K562 (cell line): ENCODE measurements around the gene SLC35F4. TPM values are rescaled to one million over a fixed set of nuclear protein-coding genes. Genes with fewer than 3 reads are reported as not detected.

Source experiments
- ATAC-seq: fragments of 200-7000 bp; cut with Tn5 transposase; 3 replicates; pipeline ENCODE4 v1.9.1; 2020; ENCODE audit warnings: moderate library complexity
- BruUV-seq: library from RNA; stranded (reverse); fragments of 400-500 nt; replicated peaks from 2 replicates; lab custom pipeline; 2021; lab: Mats Ljungman, UMichigan
- CTCF ChIA-PET: fragments of 300-600 bp; formaldehyde crosslinking; extraction: SDS; loops from one replicate; lab custom pipeline; 2021; ENCODE audit warnings: low intra/inter-chr PET ratio; lab: Yijun Ruan, JAX
- POLR2A ChIA-PET: fragments of 300-600, 350-650 bp; sonication (Branson Sonifier 250); formaldehyde crosslinking; extraction: SDS; loops from one replicate; lab custom pipeline; 2021; ENCODE audit warnings: antibody characterized with exemption, inconsistent platforms; lab: Yijun Ruan, JAX
- DNase-seq, 4 experiments: peaks; one replicate each; pipeline versions ENCODE4 v3.0.0 to v3.0.0-alpha.2; 2011 to 2018; ENCODE audit warnings: low spot score in 3 of 4, mixed read lengths in 3 of 4; ENCODE audit errors: extremely low read depth in 1 of 4
- FAIRE-seq: peaks from 2 replicates; lab custom pipeline; 2011; peaks lifted over from hg19 to GRCh38; lab: Jason Lieb, UNC
- H2AFZ ChIP-seq: 2 replicates; pipeline ENCODE4 v1.6.0; 2011; ENCODE audit warnings: low read depth, low read length, control low read depth, inconsistent platforms
- H3K27ac ChIP-seq: fragments of 200-600 bp; 3 replicates; pipeline ENCODE4 v1.8.0; 2011; ENCODE audit warnings: low read depth, mild to moderate bottlenecking, control low read depth, inconsistent platforms, low read length, moderate library complexity, mixed read lengths; ENCODE audit errors: extremely low read depth
- H3K27me3 ChIP-seq, 2 experiments: fragments of 300-600 bp in 1 of 2; 2 replicates in 1 of 2; 3 replicates in 1 of 2; pipeline versions ENCODE4 v1.6.0 to v1.8.0; 2011; ENCODE audit warnings: inconsistent platforms in 2 of 2, low read length in 2 of 2, mild to moderate bottlenecking in 1 of 2, mixed read lengths in 1 of 2, moderate library complexity in 1 of 2; ENCODE audit not compliant: control insufficient read depth in 2 of 2, insufficient read depth in 2 of 2
- H3K36me3 ChIP-seq: fragments of 300-600 bp; 3 replicates; pipeline ENCODE4 v1.8.0; 2011; ENCODE audit warnings: mild to moderate bottlenecking, low read length, inconsistent platforms; ENCODE audit not compliant: control insufficient read depth, insufficient read depth
- H3K4me1 ChIP-seq, 2 experiments: fragments of 200-600 bp in 1 of 2; replicated peaks in 1 of 2; 2 replicates in 1 of 2; 3 replicates in 1 of 2; pipeline versions ENCODE4 v1.5.1 to v1.8.0; 2011; ENCODE audit warnings: inconsistent platforms in 2 of 2, low read length in 2 of 2, mild to moderate bottlenecking in 1 of 2, mixed read lengths in 1 of 2, moderate library complexity in 1 of 2; ENCODE audit not compliant: control insufficient read depth in 2 of 2, insufficient read depth in 2 of 2
- H3K4me2 ChIP-seq: 2 replicates; pipeline ENCODE4 v1.6.1; 2011; ENCODE audit warnings: low read length, control low read depth, inconsistent platforms, mixed read lengths; ENCODE audit not compliant: insufficient read depth
- H3K4me3 ChIP-seq: fragments of 200-600 bp; sonication (generic), shearing (Covaris generic); 2 replicates; pipeline ENCODE4 v1.5.1; 2016; ENCODE audit warnings: control low read depth, inconsistent platforms
- H3K79me2 ChIP-seq: fragments of 200-600 bp; 3 replicates; pipeline ENCODE4 v1.8.0; 2011; ENCODE audit warnings: low read length, inconsistent platforms; ENCODE audit not compliant: control insufficient read depth, insufficient read depth
- H3K9ac ChIP-seq, 2 experiments: 2 replicates each; pipeline versions ENCODE4 v1.6.0 to v1.6.1; 2011; ENCODE audit warnings: low read depth in 2 of 2, low read length in 2 of 2, control low read depth in 1 of 2, inconsistent platforms in 1 of 2, mild to moderate bottlenecking in 1 of 2, mixed read lengths in 1 of 2; ENCODE audit not compliant: insufficient read depth in 1 of 2
- H3K9me1 ChIP-seq: one replicate; pipeline ENCODE4 v1.6.0; 2011; ENCODE audit warnings: inconsistent platforms, mild to moderate bottlenecking, low read length, moderate library complexity; ENCODE audit not compliant: control insufficient read depth, insufficient read depth
- H3K9me3 ChIP-seq: replicated peaks from 2 replicates; pipeline ENCODE4 v1.5.1; 2011; ENCODE audit warnings: low read depth, low read length, inconsistent platforms; ENCODE audit not compliant: control insufficient read depth, insufficient read depth
- H4K20me1 ChIP-seq: replicated peaks from 2 replicates; pipeline ENCODE4 v1.6.1; 2011; ENCODE audit warnings: low read length, inconsistent platforms, mixed read lengths; ENCODE audit not compliant: control insufficient read depth, insufficient read depth
- ARHGAP35 ChIP-seq: fragments of 450-650 bp; IDR thresholded peaks from 2 replicates; pipeline ENCODE4 v1.6.1; 2018; ENCODE audit not compliant: partially characterized antibody
- C11orf30 ChIP-seq: fragments of 450-650 bp; IDR thresholded peaks from 2 replicates; pipeline ENCODE4 v1.6.1; 2016; ENCODE audit warnings: low read depth, mild to moderate bottlenecking
- CCNT2 ChIP-seq: IDR thresholded peaks from 2 replicates; pipeline ENCODE4 v1.6.1; 2011; ENCODE audit warnings: borderline replicate concordance, low read depth, mild to moderate bottlenecking, moderate library complexity, mixed read lengths, low read length; ENCODE audit not compliant: insufficient read length; ENCODE audit errors: extremely low read depth
- CHD2 ChIP-seq: IDR thresholded peaks from 2 replicates; pipeline ENCODE4 v1.6.1; 2011; ENCODE audit warnings: low read depth, low read length
- EP400 ChIP-seq: fragments of 450-650 bp; IDR thresholded peaks from 2 replicates; pipeline ENCODE4 v1.6.1; 2017; ENCODE audit warnings: antibody characterized with exemption, mild to moderate bottlenecking, moderate library complexity
- JUND ChIP-seq, 2 experiments: IDR thresholded peaks; 2 replicates in 1 of 2; 3 replicates in 1 of 2; pipeline ENCODE4 v1.6.1; 2011; ENCODE audit warnings: borderline replicate concordance in 2 of 2, low read depth in 2 of 2, low read length in 2 of 2, improper control_type of control experiment in 1 of 2, missing biosample characterization in 1 of 2, missing genetic modification characterization in 1 of 2, missing genetic modification reagents in 1 of 2
- KLF13 ChIP-seq: fragments of 450-650 bp; IDR thresholded peaks from 2 replicates; pipeline ENCODE4 v1.6.1; 2016; ENCODE audit warnings: missing genetic modification characterization, low read depth, mild to moderate bottlenecking, missing compliant biosample characterization, moderate library complexity, borderline replicate concordance
- L3MBTL2 ChIP-seq: fragments of 450-650 bp; IDR thresholded peaks from 2 replicates; pipeline ENCODE4 v1.6.1; 2016; ENCODE audit warnings: mild to moderate bottlenecking, moderate library complexity
- LARP7 ChIP-seq: fragments of 450-650 bp; IDR thresholded peaks from 2 replicates; pipeline ENCODE4 v1.6.1; 2016
- NFE2 ChIP-seq: IDR thresholded peaks from 2 replicates; pipeline ENCODE4 v1.6.1; 2014; ENCODE audit warnings: antibody characterized with exemption, low read depth
- PCBP1 ChIP-seq: fragments of 200-400 bp; formaldehyde crosslinking; IDR thresholded peaks from 2 replicates; pipeline ENCODE4 v1.6.1; 2018; ENCODE audit warnings: mild to moderate bottlenecking, low read depth, low read length; ENCODE audit not compliant: poor library complexity, severe bottlenecking
- POLR2G ChIP-seq: fragments of 200-400 bp; formaldehyde crosslinking; IDR thresholded peaks from 2 replicates; pipeline ENCODE4 v1.6.1; 2017; ENCODE audit warnings: low read depth, mild to moderate bottlenecking, antibody characterized with exemption, low read length, moderate library complexity
- TAF1 ChIP-seq: IDR thresholded peaks from 2 replicates; pipeline ENCODE4 v1.6.1; 2011; ENCODE audit warnings: mild to moderate bottlenecking, low read length, moderate library complexity; ENCODE audit not compliant: insufficient read depth, control insufficient read depth, severe bottlenecking; ENCODE audit errors: extremely low read depth
- ZC3H4 ChIP-seq: sonication (generic); formaldehyde crosslinking; IDR thresholded peaks from 2 replicates; pipeline ENCODE4 v1.9.0; 2021; ENCODE audit warnings: missing genetic modification reagents, borderline replicate concordance
- ZNF174 ChIP-seq: fragments of 250-450 bp; sonication (Bioruptor Pico); IDR thresholded peaks from 2 replicates; pipeline ENCODE4 v1.4.0; 2020; ENCODE audit warnings: mild to moderate bottlenecking
- ZNF316 ChIP-seq: fragments of 450-650 bp; IDR thresholded peaks from 2 replicates; pipeline ENCODE4 v1.6.1; 2016
- ZNF354B ChIP-seq: fragments of 250-450 bp; sonication (Bioruptor Pico); IDR thresholded peaks from 2 replicates; pipeline ENCODE4 v1.4.0; 2020
- WGBS: fragments of 100-300 bp; shearing (Covaris generic); methylation state at CpG from one replicate; pipeline ENCODE4 v1.1.6; 2016; ENCODE audit warnings: low coverage, mixed read lengths; ENCODE audit not compliant: insufficient coverage; ENCODE audit errors: missing lambda C conversion rate; 5-methylcytosine and 5-hydroxymethylcytosine counted together
- in situ Hi-C: fragments of 300-500 bp; cut with MboI; formaldehyde crosslinking; loops from 4 replicates; pipeline ENCODE4 v1.15.0; 2018; ENCODE audit warnings: inconsistent platforms, mixed read lengths
- intact Hi-C: fragments of 100-400 bp; cut with micrococcal nuclease; formaldehyde crosslinking; loops from 2 replicates; pipeline ENCODE4 v1.14.2; 2022
- polyA plus RNA-seq, 8 experiments: library from polyadenylated mRNA; depleted of rRNA in 4 of 8; stranded (reverse) in 5 of 8; unstranded in 3 of 8; fragments of >200 nt; fragmentation: Nextera tagmentation in 2 of 8; fragmentation: Illumina TruSeq in 1 of 8; extraction: Ambion mirVana in 2 of 8; extraction: Trizol in 1 of 8; gene quantifications; 2 replicates each; pipeline versions ENCODE4 v1.2.1 to v1.2.3, GENCODE V29; 2011 to 2014; ENCODE audit warnings: inconsistent platforms in 1 of 8, missing spikeins in 1 of 8
- total RNA-seq, 7 experiments: library from RNA; depleted of rRNA in 6 of 7; stranded (reverse); fragments of >200 nt in 6 of 7; fragmentation: Illumina TruSeq in 2 of 7; extraction: Trizol in 2 of 7; gene quantifications; 2 replicates each; pipeline versions ENCODE4 v1.2.1 to v1.2.3, GENCODE V29; 2011 to 2021; ENCODE audit warnings: low replicate concordance in 1 of 7
- TF ChIP-seq, protein P1 (sequence below): fragments of 450-650 bp; IDR thresholded peaks from 2 replicates; pipeline ENCODE4 v1.6.1; 2016; ENCODE audit warnings: low read depth

The SLC35F4 gene
- total and polyA plus RNA-seq, 9 of the 15 experiments (the other 6 are each of a cell fraction or from before 2014, with no cell fraction given): 0.01 TPM; not detected in 8

- no peak for ATAC-seq
- H3K36me3 ChIP-seq: no peaks in the 10 kb centered on the region
- POLR2A ChIA-PET: no interaction called here
- H3K9me3 ChIP-seq: no peaks in the 10 kb centered on the region
- no peak overlapping the region for H2AFZ ChIP-seq
- no peaks in the 10 kb centered on the region for H3K27me3 ChIP-seq
- no peak for FAIRE-seq
- no peaks in the 10 kb centered on the region for H3K4me1 ChIP-seq
- no peaks in the 10 kb centered on the region for H3K79me2 ChIP-seq
- H3K4me3 ChIP-seq: no peak overlapping the region
- intact Hi-C loops (no loop called here), in situ Hi-C loops (no loop called here)
- H4K20me1 ChIP-seq: no peaks in the 10 kb centered on the region
- 0% methylated on average over 2 of the region's 4 CpGs for WGBS
- CTCF ChIA-PET: no interaction called here
- H3K9ac ChIP-seq: no peak overlapping the region
- no peaks in the 10 kb centered on the region for H3K9me1 ChIP-seq
- no peak for DNase-seq
- no peak overlapping the region for H3K27ac ChIP-seq
- BruUV-seq: no TSS peak
- H3K4me2 ChIP-seq: no peak overlapping the region
- no peak for TF ChIP-seq CCNT2
- TF ChIP-seq, protein P1, sequence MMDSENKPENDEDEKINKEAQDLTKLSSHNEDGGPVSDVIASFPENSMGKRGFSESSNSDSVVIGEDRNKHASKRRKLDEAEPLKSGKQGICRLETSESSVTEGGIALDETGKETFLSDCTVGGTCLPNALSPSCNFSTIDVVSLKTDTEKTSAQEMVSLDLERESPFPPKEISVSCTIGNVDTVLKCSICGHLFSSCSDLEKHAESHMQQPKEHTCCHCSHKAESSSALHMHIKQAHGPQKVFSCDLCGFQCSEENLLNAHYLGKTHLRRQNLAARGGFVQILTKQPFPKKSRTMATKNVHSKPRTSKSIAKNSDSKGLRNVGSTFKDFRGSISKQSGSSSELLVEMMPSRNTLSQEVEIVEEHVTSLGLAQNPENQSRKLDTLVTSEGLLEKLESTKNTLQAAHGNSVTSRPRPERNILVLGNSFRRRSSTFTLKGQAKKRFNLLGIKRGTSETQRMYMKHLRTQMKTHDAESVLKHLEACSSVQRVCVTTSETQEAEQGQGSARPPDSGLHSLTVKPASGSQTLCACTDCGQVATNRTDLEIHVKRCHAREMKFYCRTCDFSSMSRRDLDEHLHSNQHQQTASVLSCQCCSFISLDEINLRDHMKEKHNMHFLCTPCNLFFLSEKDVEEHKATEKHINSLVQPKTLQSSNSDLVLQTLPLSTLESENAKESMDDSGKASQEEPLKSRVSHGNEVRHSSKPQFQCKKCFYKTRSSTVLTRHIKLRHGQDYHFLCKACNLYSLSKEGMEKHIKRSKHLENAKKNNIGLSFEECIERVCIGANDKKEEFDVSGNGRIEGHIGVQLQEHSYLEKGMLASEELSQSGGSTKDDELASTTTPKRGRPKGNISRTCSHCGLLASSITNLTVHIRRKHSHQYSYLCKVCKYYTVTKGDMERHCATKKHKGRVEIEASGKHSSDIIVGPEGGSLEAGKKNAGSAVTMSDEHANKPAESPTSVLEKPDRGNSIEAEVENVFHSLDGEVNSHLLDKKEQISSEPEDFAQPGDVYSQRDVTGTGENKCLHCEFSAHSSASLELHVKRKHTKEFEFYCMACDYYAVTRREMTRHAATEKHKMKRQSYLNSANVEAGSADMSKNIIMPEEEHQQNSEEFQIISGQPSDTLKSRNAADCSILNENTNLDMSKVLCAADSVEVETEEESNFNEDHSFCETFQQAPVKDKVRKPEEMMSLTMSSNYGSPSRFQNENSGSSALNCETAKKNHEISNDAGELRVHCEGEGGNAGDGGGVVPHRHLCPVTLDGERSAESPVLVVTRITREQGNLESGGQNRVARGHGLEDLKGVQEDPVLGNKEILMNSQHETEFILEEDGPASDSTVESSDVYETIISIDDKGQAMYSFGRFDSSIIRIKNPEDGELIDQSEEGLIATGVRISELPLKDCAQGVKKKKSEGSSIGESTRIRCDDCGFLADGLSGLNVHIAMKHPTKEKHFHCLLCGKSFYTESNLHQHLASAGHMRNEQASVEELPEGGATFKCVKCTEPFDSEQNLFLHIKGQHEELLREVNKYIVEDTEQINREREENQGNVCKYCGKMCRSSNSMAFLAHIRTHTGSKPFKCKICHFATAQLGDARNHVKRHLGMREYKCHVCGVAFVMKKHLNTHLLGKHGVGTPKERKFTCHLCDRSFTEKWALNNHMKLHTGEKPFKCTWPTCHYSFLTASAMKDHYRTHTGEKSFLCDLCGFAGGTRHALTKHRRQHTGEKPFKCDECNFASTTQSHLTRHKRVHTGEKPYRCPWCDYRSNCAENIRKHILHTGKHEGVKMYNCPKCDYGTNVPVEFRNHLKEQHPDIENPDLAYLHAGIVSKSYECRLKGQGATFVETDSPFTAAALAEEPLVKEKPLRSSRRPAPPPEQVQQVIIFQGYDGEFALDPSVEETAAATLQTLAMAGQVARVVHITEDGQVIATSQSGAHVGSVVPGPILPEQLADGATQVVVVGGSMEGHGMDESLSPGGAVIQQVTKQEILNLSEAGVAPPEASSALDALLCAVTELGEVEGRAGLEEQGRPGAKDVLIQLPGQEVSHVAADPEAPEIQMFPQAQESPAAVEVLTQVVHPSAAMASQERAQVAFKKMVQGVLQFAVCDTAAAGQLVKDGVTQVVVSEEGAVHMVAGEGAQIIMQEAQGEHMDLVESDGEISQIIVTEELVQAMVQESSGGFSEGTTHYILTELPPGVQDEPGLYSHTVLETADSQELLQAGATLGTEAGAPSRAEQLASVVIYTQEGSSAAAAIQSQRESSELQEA: no peak
- TF ChIP-seq JUND (IDR thresholded peaks at IDR 0.05; ENCODE audit: borderline replicate concordance, low read depth, low read length): no peak
- TF ChIP-seq JUND (tag; IDR thresholded peaks at IDR 0.05; ENCODE audit: borderline replicate concordance, low read depth, low read length): no peak
- TF ChIP-seq KLF13: no peak
- TF ChIP-seq ARHGAP35: no peak
- no peak for TF ChIP-seq LARP7
- TF ChIP-seq ZC3H4 (CRISPR knock-in tag): no peak
- no peak for TF ChIP-seq PCBP1
- no peak for TF ChIP-seq TAF1
- no peak for TF ChIP-seq NFE2
- TF ChIP-seq L3MBTL2: no peak
- TF ChIP-seq ZNF354B (CRISPR knock-in tag): no peak
- no peak for TF ChIP-seq POLR2G
- no peak for TF ChIP-seq C11orf30
- TF ChIP-seq ZNF316: no peak
- TF ChIP-seq EP400: no peak
- TF ChIP-seq CHD2: no peak
- TF ChIP-seq ZNF174 (CRISPR knock-in tag): no peak
Measured at GRCh38 chr14:57736391-57736790, 129.5 kb downstream of the SLC35F4 start.
